Smooth muscle cell (in vitro differentiated cells): ENCODE data around the gene TTR. TPM values are rescaled to one million over a fixed set of nuclear protein-coding genes. Genes with fewer than 3 reads are reported as not detected.

Experiments
- DNase-seq: peaks from one replicate; lab custom pipeline; 2025; ENCODE audit not compliant: unreplicated experiment; lab: John Stamatoyannopoulos, UW
- H2AFZ ChIP-seq: fragments of 200-600 bp; sonication (generic); 2 replicates; pipeline ENCODE4 v1.6.0; 2016; ENCODE audit warnings: antibody characterized with exemption, low read depth, mild to moderate bottlenecking
- H3F3A ChIP-seq: fragments of 200-600 bp; sonication (generic); 2 replicates; pipeline ENCODE4 v1.6.0; 2017; ENCODE audit warnings: antibody characterized with exemption, low read depth
- H3K27ac ChIP-seq: fragments of 200-600 bp; sonication (generic); 2 replicates; pipeline ENCODE4 v1.5.1; 2016; ENCODE audit warnings: low read depth, mild to moderate bottlenecking
- H3K27me3 ChIP-seq: fragments of 200-600 bp; sonication (generic); 2 replicates; pipeline ENCODE4 v1.6.1; 2016; ENCODE audit warnings: low read depth, mild to moderate bottlenecking
- H3K36me3 ChIP-seq: fragments of 200-600 bp; sonication (generic); 2 replicates; pipeline ENCODE4 v1.5.1; 2016; ENCODE audit warnings: low read depth
- H3K4me1 ChIP-seq: fragments of 200-600 bp; sonication (generic); 2 replicates; pipeline ENCODE4 v1.5.1; 2016; ENCODE audit warnings: low read depth
- H3K4me2 ChIP-seq: fragments of 200-600 bp; sonication (generic); 2 replicates; pipeline ENCODE4 v1.6.0; 2016; ENCODE audit warnings: mild to moderate bottlenecking
- H3K4me3 ChIP-seq: fragments of 200-600 bp; sonication (generic); 2 replicates; pipeline ENCODE4 v1.5.1; 2016; ENCODE audit warnings: mild to moderate bottlenecking
- H3K79me2 ChIP-seq: fragments of 200-600 bp; sonication (generic); 2 replicates; pipeline ENCODE4 v1.6.0; 2016; ENCODE audit warnings: low read depth, mild to moderate bottlenecking
- H3K9ac ChIP-seq: fragments of 200-600 bp; sonication (generic); 2 replicates; pipeline ENCODE4 v1.6.0; 2016; ENCODE audit warnings: low read depth
- H3K9me3 ChIP-seq: fragments of 200-600 bp; sonication (generic); replicated peaks from 2 replicates; pipeline ENCODE4 v1.5.1; 2016; ENCODE audit warnings: low read depth
- H4K20me1 ChIP-seq: fragments of 200-600 bp; sonication (generic); 2 replicates; pipeline ENCODE4 v1.6.0; 2016; ENCODE audit warnings: low read depth
- CTCF ChIP-seq: fragments of 200-600 bp; sonication (generic); IDR thresholded peaks from 2 replicates; pipeline ENCODE4 v1.5.1; 2017; ENCODE audit warnings: borderline replicate concordance, mild to moderate bottlenecking, antibody characterized with exemption; ENCODE audit not compliant: insufficient read depth, poor library complexity, severe bottlenecking
- WGBS: methylation state at CpG from one replicate; pipeline ENCODE4 v1.1.7; 2016; ENCODE audit warnings: low lambda C conversion rate; 5-methylcytosine and 5-hydroxymethylcytosine counted together
- polyA plus RNA-seq: library from polyadenylated mRNA; unstranded; fragments of >200 nt; fragmentation: Nextera tagmentation; extraction: Ambion mirVana; gene quantifications from 2 replicates; pipeline ENCODE4 v1.2.1, GENCODE V29; 2016
- total RNA-seq: library from RNA; depleted of rRNA; stranded (reverse); fragments of >200 nt; gene quantifications from 2 replicates; pipeline ENCODE4 v1.2.3, GENCODE V29; 2014

Gene TTR
- total and polyA plus RNA-seq, 2 experiments from 2014 or later: 2.6 TPM; not detected in 1

GRCh38 chr18:31647127-31647753 is 55.6 kb downstream of the TTR start:
- no peak overlapping the region for H3K4me3 ChIP-seq
- no peak for TF ChIP-seq CTCF
- peaks cover 12% of the 10 kb centered on the region for H3K4me1 ChIP-seq
- H4K20me1 ChIP-seq: no peaks in the 10 kb centered on the region
- no peaks in the 10 kb centered on the region for H3K36me3 ChIP-seq
- H3K27me3 ChIP-seq: no peaks in the 10 kb centered on the region
- H3K9ac ChIP-seq: no peak overlapping the region
- 77% methylated on average over 4 of the region's 4 CpGs for WGBS
- DNase-seq: no peak
- H3K4me2 ChIP-seq: peak overlapping the region; percentile 50
- H2AFZ ChIP-seq: no peak overlapping the region
- H3K27ac ChIP-seq: peak overlapping the region; percentile 46
- peaks cover 7% of the 10 kb centered on the region for H3F3A ChIP-seq
- no peaks in the 10 kb centered on the region for H3K79me2 ChIP-seq
- H3K9me3 ChIP-seq: no peaks in the 10 kb centered on the region

Other genes starting within 250 kb of the TTR start
- 0.27 and 0.94 TPM in 2 replicates for gene DSG4, start 215.1 kb upstream of the TTR start, total RNA-seq
- not detected in 2 replicates for gene DSG4, start 215.1 kb upstream of the TTR start, polyA plus RNA-seq
- 42.9 and 44.8 TPM in 2 replicates for gene DSG3, start 144.1 kb upstream of the TTR start, total RNA-seq
- 4.9 and 10.6 TPM in 2 replicates for gene DSG3, start 144.1 kb upstream of the TTR start, polyA plus RNA-seq
- 136 and 138 TPM in 2 replicates for gene DSG2, start 93.7 kb upstream of the TTR start, total RNA-seq
- 53.9 and 70.9 TPM in 2 replicates for gene DSG2, start 93.7 kb upstream of the TTR start, polyA plus RNA-seq
- gene B4GALT6, start 92.7 kb downstream of the TTR start, total RNA-seq: 14.4 and 15.1 TPM in 2 replicates
- gene B4GALT6, start 92.7 kb downstream of the TTR start, polyA plus RNA-seq: 1.7 and 4.0 TPM in 2 replicates
- not detected in 2 replicates for gene SLC25A52, start 169.0 kb downstream of the TTR start, total RNA-seq
- not detected in 2 replicates for gene SLC25A52, start 169.0 kb downstream of the TTR start, polyA plus RNA-seq